GM12873 (cell line): ENCODE results near the gene PIK3R5.

Experiments used
- CTCF ChIP-seq: IDR thresholded peaks from 2 replicates; pipeline ENCODE4 v1.5.1; 2012; ENCODE audit warnings: low read depth, mild to moderate bottlenecking, moderate library complexity, low read length, control low read depth; ENCODE audit not compliant: insufficient read depth; ENCODE audit errors: missing control alignments

The PIK3R5 gene

GRCh38 chr17:9004961-9005285 is 39.4 kb upstream of the PIK3R5 start:
- no peak for TF ChIP-seq CTCF

DNA sequence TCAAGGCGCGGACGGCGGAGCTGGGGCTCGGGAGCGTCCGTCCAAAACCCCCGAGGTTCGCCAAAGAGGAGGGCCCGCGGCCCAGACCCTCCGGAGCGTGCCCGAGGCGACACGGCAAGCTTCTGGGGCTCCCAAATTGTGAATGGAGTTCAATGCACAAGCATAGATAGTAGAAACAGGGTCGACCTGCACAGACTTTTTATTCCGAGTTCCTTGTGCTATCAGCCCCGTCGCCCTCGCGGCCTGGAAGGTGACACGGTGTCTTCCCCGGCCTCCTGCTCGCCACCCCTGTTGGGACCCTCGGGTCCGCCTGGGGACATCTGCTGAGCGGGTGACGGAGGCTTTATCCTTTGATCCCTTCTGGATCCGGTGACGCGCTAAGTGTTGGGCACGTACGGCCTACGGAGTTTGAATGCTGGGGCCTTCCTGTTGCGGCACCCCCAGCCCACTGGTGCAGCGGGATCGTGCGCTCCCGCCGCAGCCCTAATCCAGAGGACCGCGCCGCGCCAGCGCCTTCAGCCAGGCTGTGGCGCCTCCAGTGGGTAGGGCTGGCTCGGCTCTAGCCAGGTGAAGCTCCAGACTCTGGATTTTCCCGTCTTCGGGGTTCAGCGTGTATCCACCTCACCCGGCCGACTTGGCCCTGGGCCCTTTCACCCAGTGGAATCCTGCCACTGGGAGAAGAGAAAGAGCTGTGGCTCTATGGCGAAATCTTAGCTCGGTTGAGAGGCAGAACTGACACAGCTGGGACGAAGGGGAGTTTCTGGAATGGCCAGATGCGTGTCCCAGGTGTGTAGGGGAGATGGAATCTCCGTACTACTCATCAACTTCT is 38.8 kb upstream of the PIK3R5 start:
- TF ChIP-seq CTCF = no peak

GRCh38 chr17:9003355-9004131 is 38.0 kb upstream of the PIK3R5 start:
- TF ChIP-seq CTCF = no peak

GRCh38 chr17:9002606-9003354 is 37.3 kb upstream of the PIK3R5 start:
- TF ChIP-seq CTCF = peak; percentile 4

GRCh38 chr17:9002227-9002605 is 36.7 kb upstream of the PIK3R5 start:
- TF ChIP-seq CTCF = no peak

DNA sequence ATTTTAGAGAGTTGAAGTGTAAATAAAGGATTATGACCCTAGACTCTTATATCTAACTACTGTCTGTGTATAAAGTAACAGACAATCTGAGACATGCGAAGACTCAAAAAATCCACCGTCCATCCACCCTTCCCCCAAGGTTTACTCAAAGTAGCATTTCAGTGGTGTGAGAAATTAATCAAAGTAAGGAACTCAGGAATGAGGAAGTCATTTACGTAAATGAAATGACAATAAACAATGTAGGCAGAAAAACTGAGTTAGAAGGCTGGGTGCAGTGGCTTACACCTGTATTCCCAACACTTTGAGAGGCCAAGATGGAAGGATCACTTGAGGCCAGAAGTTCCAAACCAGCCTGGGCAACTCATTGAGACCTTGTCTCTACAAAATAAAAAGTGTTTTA is 36.1 kb upstream of the PIK3R5 start:
- no peak for TF ChIP-seq CTCF
